GM10266 (cell line): ENCODE data around the gene HSD3B2.

Experiments used
- DNase-seq: peaks from one replicate; pipeline ENCODE4 v3.0.0; 2012; ENCODE audit errors: extremely low spot score
- TF ChIP-seq, protein P1 (sequence below): IDR thresholded peaks from 2 replicates; pipeline ENCODE4 v1.5.1; 2012; ENCODE audit warnings: mild to moderate bottlenecking, low read depth; ENCODE audit not compliant: control insufficient read depth, insufficient read depth; ENCODE audit errors: missing control alignments

Gene HSD3B2

DNA sequence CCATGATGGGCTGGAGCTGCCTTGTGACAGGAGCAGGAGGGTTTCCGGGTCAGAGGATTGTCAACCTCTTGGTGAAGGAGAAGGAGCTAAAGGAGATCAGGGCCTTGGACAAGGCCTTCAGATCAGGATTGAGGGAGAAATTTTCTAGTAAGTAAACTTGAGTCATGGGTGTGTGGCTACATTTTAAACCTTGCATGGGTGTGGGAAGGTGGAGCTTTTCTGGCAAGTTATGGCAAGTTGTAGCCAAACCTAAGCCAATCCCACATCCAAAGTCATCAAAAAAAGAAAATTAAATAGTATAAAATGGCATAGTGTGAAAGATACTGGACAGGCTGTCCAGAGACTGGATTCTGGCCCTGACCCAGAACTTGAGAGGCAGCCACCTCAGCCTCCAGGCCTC is 52.3 kb downstream of the HSD3B2 start:
- no peak for DNase-seq
- TF ChIP-seq, protein P1, sequence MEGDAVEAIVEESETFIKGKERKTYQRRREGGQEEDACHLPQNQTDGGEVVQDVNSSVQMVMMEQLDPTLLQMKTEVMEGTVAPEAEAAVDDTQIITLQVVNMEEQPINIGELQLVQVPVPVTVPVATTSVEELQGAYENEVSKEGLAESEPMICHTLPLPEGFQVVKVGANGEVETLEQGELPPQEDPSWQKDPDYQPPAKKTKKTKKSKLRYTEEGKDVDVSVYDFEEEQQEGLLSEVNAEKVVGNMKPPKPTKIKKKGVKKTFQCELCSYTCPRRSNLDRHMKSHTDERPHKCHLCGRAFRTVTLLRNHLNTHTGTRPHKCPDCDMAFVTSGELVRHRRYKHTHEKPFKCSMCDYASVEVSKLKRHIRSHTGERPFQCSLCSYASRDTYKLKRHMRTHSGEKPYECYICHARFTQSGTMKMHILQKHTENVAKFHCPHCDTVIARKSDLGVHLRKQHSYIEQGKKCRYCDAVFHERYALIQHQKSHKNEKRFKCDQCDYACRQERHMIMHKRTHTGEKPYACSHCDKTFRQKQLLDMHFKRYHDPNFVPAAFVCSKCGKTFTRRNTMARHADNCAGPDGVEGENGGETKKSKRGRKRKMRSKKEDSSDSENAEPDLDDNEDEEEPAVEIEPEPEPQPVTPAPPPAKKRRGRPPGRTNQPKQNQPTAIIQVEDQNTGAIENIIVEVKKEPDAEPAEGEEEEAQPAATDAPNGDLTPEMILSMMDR: no peak

DNA sequence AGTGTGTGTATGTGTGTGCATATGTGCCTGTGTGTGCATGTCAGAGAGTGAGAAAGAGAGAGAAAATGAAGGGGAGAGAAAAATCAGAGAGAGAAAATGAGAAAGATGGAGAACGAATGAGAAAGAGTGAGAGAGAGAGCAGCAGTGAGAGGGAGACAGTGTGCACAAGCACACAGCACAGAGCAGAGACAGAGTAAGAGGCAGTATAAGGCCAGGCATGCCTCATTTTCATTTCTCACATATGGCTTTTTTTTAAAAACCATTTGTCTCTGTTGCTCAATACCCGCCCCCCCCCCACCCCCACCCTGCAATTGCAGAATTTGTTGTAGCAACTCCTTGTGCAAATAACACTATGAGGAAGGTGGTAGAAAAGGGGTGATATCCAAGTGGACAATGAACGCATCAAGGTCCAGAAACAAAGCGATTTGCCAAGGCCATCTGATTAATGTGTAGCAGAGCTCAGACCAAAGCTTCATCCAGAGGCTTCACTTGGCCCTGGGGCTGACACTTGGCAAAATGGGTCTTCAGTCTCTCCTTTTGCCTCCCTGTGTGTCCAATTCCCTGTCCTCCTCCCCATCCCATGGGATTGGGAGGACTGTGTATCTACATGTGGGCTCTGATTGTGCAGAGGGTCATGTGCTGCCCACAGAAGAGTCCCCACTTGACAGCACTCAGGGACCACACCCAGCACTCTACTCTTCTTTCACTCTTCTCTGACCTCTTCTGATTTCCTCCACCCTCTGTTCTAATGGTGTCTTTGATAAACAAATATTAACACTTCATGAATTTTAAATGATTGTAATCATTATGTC is 53.1 kb downstream of the HSD3B2 start:
- TF ChIP-seq, protein P1: no peak
- DNase-seq: no peak

DNA sequence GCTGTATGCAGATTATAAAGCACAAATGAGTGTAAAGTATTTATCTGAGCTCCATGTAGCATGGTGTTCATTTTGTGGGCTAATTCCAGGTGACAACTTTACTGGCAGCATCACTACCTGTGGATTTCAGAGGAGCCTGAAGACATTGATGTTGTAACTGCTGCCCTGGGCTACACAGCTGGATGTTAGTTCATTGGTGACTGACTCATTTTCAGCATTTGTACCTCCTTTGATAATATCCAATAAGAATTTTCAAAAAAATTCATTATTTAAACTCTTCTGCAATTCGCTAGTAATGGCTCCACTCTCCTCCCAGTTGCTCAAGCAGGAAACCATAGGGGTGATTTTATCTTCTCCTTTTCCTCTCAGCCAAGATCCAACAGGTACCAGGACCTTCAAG is 54.8 kb downstream of the HSD3B2 start:
- TF ChIP-seq, protein P1: no peak
- DNase-seq: no peak

DNA sequence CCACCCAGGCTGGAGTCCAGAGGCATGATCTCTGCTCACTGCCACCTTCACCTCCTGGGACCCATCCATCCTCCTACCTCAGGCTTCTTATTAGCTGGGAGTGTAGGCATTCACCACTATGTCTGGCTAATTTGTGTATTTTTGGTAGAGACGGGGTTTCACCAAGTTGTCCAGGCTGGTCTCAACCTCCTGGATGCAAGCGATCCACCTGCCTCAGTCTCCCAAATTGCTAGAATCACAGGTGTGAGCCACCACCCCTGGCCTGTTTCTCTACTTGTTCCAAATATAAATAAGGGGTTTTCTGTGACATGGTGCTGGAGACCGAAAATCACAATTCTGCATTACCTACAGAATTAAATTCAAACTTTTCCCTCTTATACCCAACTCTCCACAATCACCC is 55.4 kb downstream of the HSD3B2 start:
- TF ChIP-seq, protein P1: no peak
- DNase-seq: no peak

DNA sequence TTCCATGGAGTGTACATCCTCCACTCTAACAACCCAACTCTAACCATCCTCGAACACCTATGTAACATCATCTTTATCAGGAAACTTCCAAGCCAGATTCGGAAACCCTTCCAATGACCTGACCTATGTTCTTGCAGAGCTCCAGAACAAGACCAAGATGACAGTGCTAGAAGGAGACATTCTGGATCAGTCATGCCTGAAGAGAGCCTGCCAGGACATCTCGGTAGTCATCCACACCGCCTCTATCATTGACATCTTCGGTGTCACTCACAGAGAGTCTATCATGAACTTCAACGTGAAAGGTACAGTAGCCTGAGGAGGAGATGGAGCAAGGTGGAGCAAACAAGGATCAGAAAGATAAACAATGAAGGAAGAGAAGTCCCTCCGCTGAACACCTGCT is 56.0 kb downstream of the HSD3B2 start:
- TF ChIP-seq, protein P1: no peak

DNA sequence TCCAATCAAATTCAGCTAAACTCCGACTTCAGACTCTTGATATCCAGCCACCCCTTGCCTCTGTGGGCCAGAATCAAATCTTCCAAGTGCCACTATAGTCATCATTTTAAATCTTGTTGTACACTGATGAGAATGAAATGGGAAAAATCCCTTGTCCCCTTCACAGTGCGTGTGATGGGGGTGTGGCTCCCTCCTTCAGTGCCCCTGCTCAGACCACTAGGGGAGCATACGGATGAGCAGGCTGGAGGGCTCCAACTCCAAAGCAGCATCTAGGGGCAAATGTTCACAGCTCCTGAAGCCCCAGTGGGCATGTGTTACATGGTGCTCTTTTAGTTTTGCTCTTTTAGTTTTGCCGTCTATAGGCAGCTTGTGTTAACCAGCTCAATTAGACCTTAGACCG is 56.6 kb downstream of the HSD3B2 start:
- TF ChIP-seq, protein P1: no peak
- no peak for DNase-seq

More for the DNA sequence above, 56.0 kb downstream of the HSD3B2 start:
- DNase-seq: no peak

DNA sequence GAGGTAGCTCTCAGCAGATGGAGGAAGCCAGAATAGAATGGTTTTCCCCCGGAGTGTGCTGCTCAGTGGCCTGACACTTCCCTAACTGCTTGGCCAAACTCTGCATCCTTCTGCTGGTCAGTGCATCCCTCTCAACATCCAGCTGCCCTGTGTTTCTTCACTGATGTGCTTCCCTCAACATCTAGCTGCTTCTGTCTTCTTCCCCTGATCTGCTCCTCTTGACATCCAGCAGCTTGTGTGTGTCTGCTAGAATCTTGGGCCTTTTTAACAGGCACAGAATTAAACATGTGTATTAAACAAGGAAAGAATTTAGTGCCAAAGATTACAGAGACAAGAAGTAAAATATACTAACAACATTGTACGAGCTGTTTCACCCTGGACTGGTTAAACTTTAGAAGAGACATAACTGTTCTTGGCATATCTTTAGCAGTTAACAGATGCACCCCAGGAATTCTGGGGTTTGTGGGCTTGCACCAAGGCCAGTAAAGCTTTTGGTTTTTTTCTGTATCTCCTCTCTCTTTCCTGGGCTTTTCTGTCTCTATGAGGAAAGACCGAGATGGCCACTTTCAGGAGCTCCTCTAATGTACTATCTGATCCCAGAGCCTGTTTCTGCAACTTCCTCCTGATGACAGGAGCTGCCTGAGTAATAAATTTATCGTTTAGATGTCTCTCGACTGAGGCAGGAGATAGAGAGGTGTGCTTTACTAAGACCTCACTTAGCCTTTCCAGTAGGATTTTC is 57.3 kb downstream of the HSD3B2 start:
- DNase-seq: no peak
- TF ChIP-seq, protein P1: no peak
